ENCODE measurements around the gene CBLN4. TPM values are rescaled to one million over a fixed set of nuclear protein-coding genes. Genes with fewer than 3 reads are reported as not detected.

CBLN4 gene
- total RNA-seq, 2 donors from 2014 or later, result not detected

DNA sequence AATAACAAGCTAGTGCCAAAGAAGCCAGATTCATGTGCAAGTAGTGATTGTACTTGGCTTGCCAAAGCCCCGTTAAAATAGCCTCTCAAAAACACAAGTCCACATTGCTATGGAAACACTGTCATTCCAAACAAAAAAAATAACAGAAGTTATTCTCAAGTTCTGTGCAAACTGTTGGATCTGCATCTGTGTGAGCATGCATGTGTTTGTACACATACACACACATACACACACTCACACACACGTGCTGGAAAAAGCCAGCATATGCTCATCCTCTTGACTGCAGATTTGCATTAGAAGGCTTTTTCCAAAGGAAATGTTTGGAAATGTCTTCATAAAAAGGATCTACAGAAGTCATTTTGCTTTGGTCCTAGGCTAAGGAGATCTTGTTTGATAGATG, 13.4 kb upstream of the CBLN4 start:
- no peak overlapping the region for H3K27ac Mint-ChIP-seq
- no peak overlapping the region for H3K4me3 Mint-ChIP-seq
- Histone ChIP-seq H3K27me3 (ENCODE audit: control insufficient read depth, insufficient read depth, low read length, poor library complexity, severe bottlenecking) (no peaks in the 10 kb centered on the region), H3K36me3 (ENCODE audit: control insufficient read depth, insufficient read depth, low read length) (no peaks in the 10 kb centered on the region), H3K9ac (ENCODE audit: extremely low read depth, low read length, poor library complexity, severe bottlenecking) (no peak overlapping the region), H3K9me3 (ENCODE audit: control insufficient read depth, low read length) (peaks cover 96% of the 10 kb centered on the region), H3K4me1 (ENCODE audit: control insufficient read depth, insufficient read depth, low read length) (no peaks in the 10 kb centered on the region), H3K4me3 (ENCODE audit: low read length) (no peak overlapping the region), H3K27ac (ENCODE audit: low read depth, low read length) (no peak overlapping the region)
- 56% methylated on average over 2 of the region's 2 CpGs; no CpG with 5 or more reads in 1 of the 2 experiments for WGBS, 2 experiments (ENCODE audit: insufficient coverage in 1 of 2, insufficient read length in 1 of 2)
- no peaks in the 10 kb centered on the region for H3K4me1 Mint-ChIP-seq
- H3K36me3 Mint-ChIP-seq (ENCODE audit: low read depth), result no peaks in the 10 kb centered on the region
- no peaks in the 10 kb centered on the region for H3K27me3 Mint-ChIP-seq (ENCODE audit: insufficient read depth)
- peaks cover 97% of the 10 kb centered on the region for H3K9me3 Mint-ChIP-seq
- TF ChIP-seq CTCF (conservative IDR thresholded peaks at IDR 0.05), result no peak
- no peak for DNase-seq

DNA sequence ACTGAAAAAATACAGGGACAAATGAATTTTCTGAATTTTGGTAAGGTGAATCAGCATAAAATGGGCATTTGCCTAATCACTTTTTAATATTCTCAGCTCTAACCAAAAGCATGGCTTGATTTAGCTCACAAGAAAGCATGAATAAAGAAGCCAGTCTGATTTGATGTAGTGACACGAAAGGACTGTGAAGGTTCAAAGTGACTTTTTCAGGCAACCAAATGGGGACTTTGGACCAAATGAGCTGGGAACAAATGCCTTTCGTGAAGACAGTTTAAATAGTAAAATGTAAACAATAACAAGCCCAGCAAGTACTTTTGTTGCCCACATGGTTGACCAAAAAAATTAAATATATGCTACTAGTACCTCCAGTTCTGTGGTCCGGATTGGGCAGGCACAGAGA, 12.9 kb upstream of the CBLN4 start:
- Mint-ChIP-seq H3K4me1 (no peaks in the 10 kb centered on the region), H3K27ac (no peak overlapping the region), H3K4me3 (no peak overlapping the region), H3K27me3 (ENCODE audit: insufficient read depth) (no peaks in the 10 kb centered on the region), H3K36me3 (ENCODE audit: low read depth) (no peaks in the 10 kb centered on the region), H3K9me3 (peaks cover 96% of the 10 kb centered on the region)
- H3K9me3 ChIP-seq (ENCODE audit: control insufficient read depth, low read length), result peaks cover 93% of the 10 kb centered on the region
- no peak overlapping the region for H3K27ac ChIP-seq (ENCODE audit: low read depth, low read length)
- WGBS, 2 experiments (ENCODE audit: insufficient coverage in 1 of 2, insufficient read length in 1 of 2), result 42 to 44% methylated on average over 3 of the region's 3 CpGs
- no peaks in the 10 kb centered on the region for H3K27me3 ChIP-seq (ENCODE audit: control insufficient read depth, insufficient read depth, low read length, poor library complexity, severe bottlenecking)
- no peak for TF ChIP-seq CTCF (conservative IDR thresholded peaks at IDR 0.05)
- no peaks in the 10 kb centered on the region for H3K36me3 ChIP-seq (ENCODE audit: control insufficient read depth, insufficient read depth, low read length)
- H3K4me1 ChIP-seq (ENCODE audit: control insufficient read depth, insufficient read depth, low read length), result no peaks in the 10 kb centered on the region
- H3K4me3 ChIP-seq (ENCODE audit: low read length), result no peak overlapping the region
- H3K9ac ChIP-seq (ENCODE audit: extremely low read depth, low read length, poor library complexity, severe bottlenecking), result no peak overlapping the region
- DNase-seq, result no peak

- Mint-ChIP-seq H3K36me3 (ENCODE audit: low read depth) (no peaks in the 10 kb centered on the region), H3K4me1 (no peaks in the 10 kb centered on the region), H3K27me3 (ENCODE audit: insufficient read depth) (no peaks in the 10 kb centered on the region), H3K4me3 (no peak overlapping the region), H3K9me3 (peaks cover 96% of the 10 kb centered on the region), H3K27ac (no peak overlapping the region)
- H3K36me3 ChIP-seq (ENCODE audit: control insufficient read depth, insufficient read depth, low read length), result no peaks in the 10 kb centered on the region
- H3K9ac ChIP-seq (ENCODE audit: extremely low read depth, low read length, poor library complexity, severe bottlenecking), result no peak overlapping the region
- no peak for DNase-seq
- H3K4me1 ChIP-seq (ENCODE audit: control insufficient read depth, insufficient read depth, low read length), result no peaks in the 10 kb centered on the region
- H3K27ac ChIP-seq (ENCODE audit: low read depth, low read length), result no peak overlapping the region
- H3K4me3 ChIP-seq (ENCODE audit: low read length), result no peak overlapping the region
- TF ChIP-seq CTCF (conservative IDR thresholded peaks at IDR 0.05), result no peak
- H3K27me3 ChIP-seq (ENCODE audit: control insufficient read depth, insufficient read depth, low read length, poor library complexity, severe bottlenecking), result no peaks in the 10 kb centered on the region
- 53 to 75% methylated on average over 1 to 2 of the region's 2 CpGs for WGBS, 2 experiments (ENCODE audit: insufficient coverage in 1 of 2, insufficient read length in 1 of 2)
- H3K9me3 ChIP-seq (ENCODE audit: control insufficient read depth, low read length), result peaks cover 87% of the 10 kb centered on the region
Observed at GRCh38 chr20:56017560-56017959, 12.2 kb upstream of the CBLN4 start.

All from endodermal cell (in vitro differentiated cells).